ENCODE measurements around the gene NDUFB10.

DNA sequence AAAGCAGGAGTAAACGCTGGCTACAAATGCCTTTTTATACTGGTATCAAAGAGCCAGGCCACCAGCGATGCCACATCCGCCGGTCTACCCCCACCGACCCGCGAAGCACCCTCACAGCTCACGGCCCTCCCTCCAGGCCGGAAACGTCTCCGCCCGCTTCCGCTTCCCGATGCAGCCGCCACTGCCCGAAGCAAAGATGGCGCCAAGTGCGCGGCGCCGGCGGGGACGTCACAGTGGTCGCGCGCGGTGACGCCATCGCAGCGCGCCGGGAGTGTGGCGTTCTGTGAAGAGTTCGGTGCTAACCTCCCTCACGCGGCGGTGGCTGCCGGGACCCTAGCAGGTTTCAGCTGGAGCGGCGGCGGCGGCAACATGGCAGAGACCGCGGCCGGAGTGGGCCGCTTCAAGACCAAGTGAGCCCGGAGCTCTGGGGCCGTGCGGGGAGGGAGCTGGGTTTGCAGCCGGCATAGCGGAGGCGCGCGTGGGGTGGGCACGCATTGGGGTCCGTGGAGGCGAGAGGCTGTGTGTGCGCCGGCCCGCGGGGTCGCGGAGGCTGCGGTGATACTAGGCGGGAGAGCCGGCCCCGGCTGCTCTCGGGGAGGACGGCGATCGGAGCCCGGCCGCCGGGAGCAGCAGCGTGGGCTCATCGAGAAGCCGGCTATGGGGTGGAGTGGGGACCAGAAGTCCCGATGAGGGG, 12.6 kb downstream of the NDUFB10 start, which contains the start of gene TBL3:
- TF ChIP-seq, protein P1, sequence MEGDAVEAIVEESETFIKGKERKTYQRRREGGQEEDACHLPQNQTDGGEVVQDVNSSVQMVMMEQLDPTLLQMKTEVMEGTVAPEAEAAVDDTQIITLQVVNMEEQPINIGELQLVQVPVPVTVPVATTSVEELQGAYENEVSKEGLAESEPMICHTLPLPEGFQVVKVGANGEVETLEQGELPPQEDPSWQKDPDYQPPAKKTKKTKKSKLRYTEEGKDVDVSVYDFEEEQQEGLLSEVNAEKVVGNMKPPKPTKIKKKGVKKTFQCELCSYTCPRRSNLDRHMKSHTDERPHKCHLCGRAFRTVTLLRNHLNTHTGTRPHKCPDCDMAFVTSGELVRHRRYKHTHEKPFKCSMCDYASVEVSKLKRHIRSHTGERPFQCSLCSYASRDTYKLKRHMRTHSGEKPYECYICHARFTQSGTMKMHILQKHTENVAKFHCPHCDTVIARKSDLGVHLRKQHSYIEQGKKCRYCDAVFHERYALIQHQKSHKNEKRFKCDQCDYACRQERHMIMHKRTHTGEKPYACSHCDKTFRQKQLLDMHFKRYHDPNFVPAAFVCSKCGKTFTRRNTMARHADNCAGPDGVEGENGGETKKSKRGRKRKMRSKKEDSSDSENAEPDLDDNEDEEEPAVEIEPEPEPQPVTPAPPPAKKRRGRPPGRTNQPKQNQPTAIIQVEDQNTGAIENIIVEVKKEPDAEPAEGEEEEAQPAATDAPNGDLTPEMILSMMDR (IDR thresholded peaks at IDR 0.05; ENCODE audit: insufficient read depth, low read depth, low read length): no peak
- TF ChIP-seq EZH2 (IDR thresholded peaks at IDR 0.05; ENCODE audit: insufficient read depth, low read length): no peak
